HG02938 (cell line): ENCODE data around the gene ASB3.
"Not testable (repeated sequence)": the region's sequence is repeated elsewhere in the genome, so short reads cannot be mapped to it uniquely, and the experiment has no call there.

Experiments used
- ATAC-seq: cut with Tn5 transposase; IDR thresholded peaks from one replicate; pipeline ENCODE4 v1.9.1; 2021; ENCODE audit warnings: mild to moderate bottlenecking, moderate library complexity; ENCODE audit not compliant: unreplicated experiment

ASB3 gene

GRCh38 chr2:53658474-53658873 lies 128.3 kb downstream of the ASB3 start:
- not testable (repeated sequence) for ATAC-seq

DNA sequence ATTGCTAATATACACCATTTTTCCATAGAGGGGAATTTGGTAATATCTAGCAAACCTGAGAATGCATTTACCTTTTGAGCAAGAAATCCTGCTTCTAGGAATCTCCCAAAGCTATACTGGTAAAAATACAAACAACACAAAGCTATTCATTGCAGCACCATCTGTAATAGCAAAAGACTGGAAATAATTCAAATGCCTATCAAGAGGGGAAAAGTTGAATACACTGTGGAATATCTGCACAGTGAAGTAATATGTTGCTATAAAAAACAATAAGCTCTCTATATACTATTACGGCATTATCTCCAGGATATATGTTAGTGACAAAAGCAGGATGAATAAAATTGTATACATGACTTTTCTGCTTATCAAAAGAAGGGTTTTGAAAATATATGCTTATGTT lies 131.5 kb downstream of the ASB3 start:
- ATAC-seq, result no peak

- ATAC-seq, result no peak
Observed at GRCh38 chr2:53654396-53654795, 132.4 kb downstream of the ASB3 start.

DNA sequence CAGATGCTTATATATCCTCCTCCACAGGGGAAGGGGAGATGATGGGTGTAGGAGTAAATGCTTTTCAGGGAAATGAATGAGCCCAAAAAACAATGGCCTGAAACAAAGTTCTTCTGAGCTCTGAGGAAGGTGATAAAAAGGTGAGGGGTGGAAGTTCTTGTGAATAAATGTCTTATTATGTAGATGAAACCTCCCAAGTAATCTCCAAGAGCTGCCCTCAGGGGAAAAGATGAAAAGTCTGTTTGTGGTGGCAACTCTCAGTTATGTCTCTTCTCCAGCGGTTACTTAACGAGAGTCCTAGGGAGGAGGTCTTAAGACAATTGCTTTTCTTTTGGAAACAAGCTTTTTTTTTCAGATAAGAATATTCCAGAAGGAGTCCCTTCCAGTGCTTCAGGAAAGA lies 134.6 kb downstream of the ASB3 start:
- no peak for ATAC-seq

- ATAC-seq, result no peak
Observed at GRCh38 chr2:53646788-53647187, 140.0 kb downstream of the ASB3 start.

- no peak for ATAC-seq
Observed at GRCh38 chr2:53641290-53641689, 145.5 kb downstream of the ASB3 start.

- ATAC-seq, result no peak
Observed at GRCh38 chr2:53640466-53640865, 146.3 kb downstream of the ASB3 start.

DNA sequence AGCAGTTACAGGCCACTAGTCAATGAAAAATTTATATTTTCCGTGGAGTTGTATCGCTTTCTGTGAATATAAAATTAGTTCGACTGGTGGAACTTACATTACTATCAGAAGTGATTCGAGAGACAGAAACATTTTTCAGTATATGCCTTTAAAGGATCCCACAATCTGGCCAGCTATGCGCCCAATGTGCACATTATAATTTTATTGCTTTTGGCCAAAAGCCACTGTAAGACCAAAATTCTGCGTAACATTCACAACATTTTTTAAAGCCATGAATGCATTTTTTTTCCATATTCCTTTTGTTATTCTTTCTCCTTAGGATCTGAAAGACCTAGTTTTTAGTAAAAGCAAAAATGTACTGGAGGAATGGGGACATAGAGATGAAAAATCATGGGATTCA lies 150.2 kb downstream of the ASB3 start:
- ATAC-seq, result no peak

GRCh38 chr2:53636109-53636508 lies 150.6 kb downstream of the ASB3 start:
- ATAC-seq, result no peak

DNA sequence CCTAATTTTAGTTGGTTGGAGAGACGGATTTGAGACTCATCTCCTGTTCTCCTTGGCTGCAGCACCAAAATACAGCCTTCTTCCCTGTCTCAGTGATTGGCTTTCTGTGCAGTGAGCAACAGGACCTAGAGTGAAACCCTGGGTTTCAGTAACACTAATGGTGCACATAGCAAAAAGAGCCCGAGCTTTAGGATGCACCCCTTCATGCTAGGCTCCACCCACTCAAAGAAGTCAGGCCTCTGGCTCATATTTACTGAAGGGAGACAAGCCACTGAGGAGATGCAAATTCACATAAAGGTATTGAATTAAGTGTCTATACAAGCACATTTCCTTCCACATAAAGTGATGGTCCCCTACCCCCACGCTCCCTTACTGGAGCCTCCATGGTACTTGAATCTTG lies 151.1 kb downstream of the ASB3 start:
- no peak for ATAC-seq

DNA sequence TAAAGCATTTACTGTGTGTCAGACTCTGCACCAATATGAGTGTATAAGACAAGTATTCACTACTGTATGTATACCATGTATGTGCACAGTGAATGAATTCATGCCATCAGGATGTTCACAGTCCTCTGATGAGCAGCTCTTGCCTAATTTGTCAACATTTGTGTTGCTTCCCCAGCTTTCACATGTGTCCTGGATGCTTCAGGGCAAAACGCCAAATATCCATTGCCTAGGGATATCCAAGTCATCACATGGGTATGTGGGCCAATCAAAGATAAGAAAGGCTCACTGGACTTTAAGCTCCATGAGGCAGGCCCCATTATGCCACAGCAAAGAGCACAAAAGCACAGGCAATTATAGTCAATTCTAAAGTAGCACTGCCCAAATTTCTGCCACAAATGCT lies 153.3 kb downstream of the ASB3 start:
- ATAC-seq, result no peak

- ATAC-seq, result no peak
Observed at GRCh38 chr2:53632714-53633113, 154.0 kb downstream of the ASB3 start.

DNA sequence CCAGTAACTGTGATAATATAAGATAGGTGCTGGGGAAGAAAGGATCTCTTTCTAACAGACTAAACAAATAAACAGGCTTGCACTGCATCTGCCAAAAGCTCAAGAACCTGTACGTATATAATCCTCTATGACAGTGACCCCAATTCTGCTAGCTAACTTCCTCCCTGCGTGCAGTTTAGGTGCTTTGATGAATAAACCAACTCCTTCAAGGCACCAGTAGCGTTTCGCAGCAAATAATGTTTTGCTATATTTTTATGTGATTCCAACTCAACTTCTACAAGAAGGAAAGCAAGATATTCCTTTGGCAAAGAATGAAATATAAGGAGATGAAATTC lies 154.7 kb downstream of the ASB3 start:
- ATAC-seq, result no peak

DNA sequence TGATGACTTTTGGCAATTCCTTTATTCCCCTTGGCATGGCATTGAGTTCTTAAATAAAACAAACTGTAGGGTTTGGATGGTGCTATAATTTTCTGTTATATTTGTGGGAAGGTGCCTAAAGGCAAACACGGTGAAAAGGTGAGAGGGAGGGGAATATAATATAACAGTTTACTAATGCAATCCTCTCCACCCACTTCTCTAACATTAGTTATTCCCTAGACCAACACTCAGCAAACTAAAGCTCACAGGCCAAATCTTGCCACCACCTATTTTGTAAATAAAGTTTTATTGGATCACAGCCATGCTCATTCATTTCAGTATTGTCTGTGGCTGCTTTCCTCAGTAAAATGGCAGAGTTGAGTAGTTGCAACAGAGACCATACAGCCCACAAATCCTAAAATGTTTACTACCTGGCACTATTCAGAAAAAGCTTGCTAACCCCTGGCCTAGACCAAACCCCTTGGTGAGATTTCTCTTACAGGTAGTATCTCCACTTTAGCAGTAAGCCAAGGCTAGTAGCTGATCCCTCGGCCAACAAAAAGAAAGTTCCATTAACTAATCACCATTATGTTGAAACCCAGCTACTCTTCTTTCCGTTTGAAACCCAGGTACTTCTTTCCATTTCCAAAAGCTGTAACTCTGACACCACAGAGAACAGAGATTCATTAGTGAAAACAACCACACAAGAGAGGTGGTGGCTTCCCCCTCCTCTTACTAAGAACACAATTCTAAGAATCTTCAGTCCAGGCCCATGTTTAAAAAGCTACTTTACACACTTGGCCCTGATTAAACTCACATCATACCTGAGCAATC lies 155.2 kb downstream of the ASB3 start:
- ATAC-seq, result no peak

DNA sequence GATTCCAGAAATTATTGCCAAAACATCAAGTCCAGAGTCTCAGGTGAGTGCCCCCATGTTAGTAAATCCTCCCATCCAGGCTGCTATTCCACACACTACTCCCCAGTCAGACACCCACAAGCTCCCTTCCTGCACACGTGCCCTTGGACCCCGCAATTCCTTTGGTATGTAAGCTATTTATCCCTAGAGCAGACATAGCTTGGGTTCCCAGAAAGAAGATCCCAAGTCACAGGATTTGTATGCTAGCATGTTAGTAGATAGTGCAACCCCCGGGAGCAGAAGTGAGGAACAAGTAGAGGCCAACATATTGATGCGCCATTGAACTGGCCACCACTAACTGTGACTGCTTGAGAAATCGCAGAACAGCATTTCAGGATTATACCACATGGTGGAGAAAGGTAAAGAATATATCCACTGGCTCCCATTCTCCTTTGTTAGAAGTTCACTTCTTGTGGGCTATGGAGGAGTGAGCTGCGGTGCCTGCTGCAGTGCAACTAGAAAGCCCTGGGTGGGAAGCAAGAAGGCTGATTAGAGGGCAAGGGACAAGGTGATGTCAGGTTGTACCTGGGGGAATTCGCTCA lies 156.6 kb downstream of the ASB3 start:
- ATAC-seq, result no peak

DNA sequence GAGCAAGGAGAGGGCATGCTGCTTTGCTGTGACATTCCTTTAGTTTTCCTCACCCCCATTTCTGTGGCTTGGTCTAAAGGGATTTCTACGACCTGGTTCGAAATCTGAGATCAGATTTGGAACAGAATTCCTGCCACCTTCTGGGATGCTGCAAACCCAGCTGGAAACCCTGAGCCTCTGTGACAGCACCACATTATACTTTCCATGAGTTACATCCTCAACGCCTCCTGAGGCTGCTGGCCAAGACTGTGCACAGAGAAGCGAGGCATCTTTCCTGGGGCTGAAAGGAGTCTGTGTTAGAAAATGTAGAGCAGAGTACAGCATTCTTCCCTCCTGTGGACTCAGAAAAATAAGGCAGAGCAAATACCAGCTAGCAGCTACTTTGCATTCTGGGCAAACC lies 157.3 kb downstream of the ASB3 start:
- no peak for ATAC-seq

DNA sequence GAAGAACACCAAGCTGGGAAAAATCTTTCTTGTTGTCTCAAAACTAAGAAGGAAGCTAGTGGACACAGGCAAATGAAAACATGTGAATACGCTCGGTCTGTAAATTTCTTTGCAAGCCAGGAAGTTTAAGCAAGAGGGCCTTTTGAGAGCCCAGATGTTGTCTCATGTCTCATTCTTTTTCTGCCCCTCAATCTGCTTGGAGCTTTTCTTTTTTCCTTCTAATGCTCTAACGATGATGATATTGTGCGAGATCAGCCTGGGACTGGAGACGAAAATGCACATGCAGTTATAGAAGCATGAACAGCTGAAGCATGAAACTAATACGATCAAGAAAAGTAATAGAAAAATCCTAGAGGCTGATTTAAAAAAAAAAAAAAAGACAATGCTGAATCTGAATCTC lies 157.8 kb downstream of the ASB3 start:
- ATAC-seq, result no peak

DNA sequence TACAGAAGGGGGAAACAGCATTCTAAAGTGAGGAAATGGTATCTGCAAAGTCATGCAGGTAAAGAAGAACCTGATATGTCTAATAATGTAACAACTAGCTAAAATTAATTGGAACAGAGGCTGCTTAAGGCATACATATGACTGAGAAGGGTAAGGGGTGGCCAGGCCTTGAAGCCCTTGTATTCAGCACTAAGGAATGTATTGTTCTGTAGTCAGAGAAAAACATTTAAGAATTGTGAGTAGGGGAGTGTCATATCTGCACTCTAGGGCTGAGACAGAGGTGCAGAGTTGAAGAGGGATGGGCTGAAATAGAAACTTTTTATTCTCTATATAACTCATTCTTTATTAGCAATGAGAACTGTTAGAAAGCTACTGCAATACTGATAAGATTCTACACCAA lies 164.6 kb downstream of the ASB3 start:
- ATAC-seq, result no peak

GRCh38 chr2:53620981-53621380 lies 165.8 kb downstream of the ASB3 start:
- no peak for ATAC-seq
